Measurements from ENCODE around the gene NDNF.

Gene NDNF

DNA sequence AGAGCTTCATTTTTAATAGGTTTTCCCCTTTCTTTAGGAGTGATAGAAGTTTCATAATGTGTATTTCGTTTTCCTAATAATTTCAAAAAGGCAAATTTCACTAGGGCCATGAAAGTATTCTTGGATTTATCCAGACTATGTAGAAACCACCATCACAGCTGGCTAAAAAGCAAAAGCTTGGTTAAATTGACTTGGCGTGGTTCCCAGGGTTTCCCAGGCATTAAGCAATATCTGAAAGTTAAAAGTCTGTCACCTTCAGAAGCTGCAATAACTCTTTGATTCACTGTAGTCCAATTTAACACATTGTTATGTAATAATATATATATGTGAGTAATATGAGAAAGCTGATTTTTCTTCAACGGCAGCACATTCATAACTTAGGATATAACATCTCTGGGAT is 38.3 kb downstream of the NDNF start:
- DNase-seq (ENCODE audit: insufficient read length, low spot score) (no peak), FAIRE-seq (no peak)
- TF ChIP-seq TAF1 (IDR thresholded peaks at IDR 0.05; ENCODE audit: low read depth, low read length) (no peak), PAX5 (IDR thresholded peaks at IDR 0.05; ENCODE audit: insufficient read depth, low read length, severe bottlenecking) (no peak), POU2F2 (IDR thresholded peaks at IDR 0.05; ENCODE audit: low read depth, low read length) (no peak), SPI1 (IDR thresholded peaks at IDR 0.05; ENCODE audit: low read depth, low read length) (no peak), POLR2A (IDR thresholded peaks at IDR 0.05; ENCODE audit: low read depth, low read length) (no peak), POLR2AphosphoS5 (IDR thresholded peaks at IDR 0.05; ENCODE audit: low read depth, low read length) (no peak)

DNA sequence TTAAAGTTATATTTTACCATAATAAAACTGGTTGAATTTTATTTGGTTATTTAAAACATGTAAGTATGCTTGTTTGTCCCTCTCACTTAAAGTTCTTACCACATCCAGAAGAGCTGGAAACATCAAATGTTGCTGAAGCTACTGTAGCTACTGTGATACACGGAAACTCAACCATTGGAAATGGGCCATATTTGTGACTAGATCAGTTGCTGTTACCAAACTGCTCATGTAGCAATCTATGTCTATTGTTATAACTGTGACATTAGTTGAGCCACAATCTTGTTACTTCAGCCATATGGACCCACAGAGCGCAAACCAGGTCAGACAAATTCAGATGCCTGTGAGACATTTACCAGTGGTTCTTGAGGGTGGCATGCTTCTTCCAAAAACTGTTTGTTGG is 41.6 kb downstream of the NDNF start:
- no peak for TF ChIP-seq POLR2A (IDR thresholded peaks at IDR 0.05; ENCODE audit: low read depth, low read length)
- TF ChIP-seq PAX5 (IDR thresholded peaks at IDR 0.05; ENCODE audit: insufficient read depth, low read length, severe bottlenecking), result no peak
- TF ChIP-seq SPI1 (IDR thresholded peaks at IDR 0.05; ENCODE audit: low read depth, low read length), result no peak
- TF ChIP-seq POLR2AphosphoS5 (IDR thresholded peaks at IDR 0.05; ENCODE audit: low read depth, low read length), result no peak
- TF ChIP-seq POU2F2 (IDR thresholded peaks at IDR 0.05; ENCODE audit: low read depth, low read length), result no peak
- no peak for TF ChIP-seq TAF1 (IDR thresholded peaks at IDR 0.05; ENCODE audit: low read depth, low read length)
- FAIRE-seq (no peak), DNase-seq (ENCODE audit: insufficient read length, low spot score) (no peak)

DNA sequence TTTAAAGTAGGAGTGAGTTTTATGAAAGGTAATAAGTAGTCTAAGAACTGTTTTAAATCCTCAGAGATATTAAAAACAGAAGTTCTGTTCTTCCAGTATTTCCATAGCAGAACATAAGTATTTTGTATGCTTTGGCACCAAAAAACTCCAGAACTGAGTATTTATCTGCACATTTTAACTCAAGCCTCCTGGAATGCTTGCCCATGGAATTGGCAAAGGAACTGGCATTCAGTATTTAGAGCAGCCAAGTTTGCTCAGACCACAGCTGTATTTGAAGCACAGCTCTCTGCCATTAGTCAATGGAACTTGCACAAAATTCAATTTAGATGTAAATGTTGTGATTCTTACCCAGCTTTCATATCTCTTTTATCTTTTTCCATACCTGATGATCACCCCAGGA is 42.2 kb downstream of the NDNF start:
- TF ChIP-seq POU2F2 (IDR thresholded peaks at IDR 0.05; ENCODE audit: low read depth, low read length) (no peak), POLR2AphosphoS5 (IDR thresholded peaks at IDR 0.05; ENCODE audit: low read depth, low read length) (no peak), TAF1 (IDR thresholded peaks at IDR 0.05; ENCODE audit: low read depth, low read length) (no peak), POLR2A (IDR thresholded peaks at IDR 0.05; ENCODE audit: low read depth, low read length) (no peak), SPI1 (IDR thresholded peaks at IDR 0.05; ENCODE audit: low read depth, low read length) (no peak), PAX5 (IDR thresholded peaks at IDR 0.05; ENCODE audit: insufficient read depth, low read length, severe bottlenecking) (no peak)
- FAIRE-seq (no peak), DNase-seq (ENCODE audit: insufficient read length, low spot score) (no peak)

DNA sequence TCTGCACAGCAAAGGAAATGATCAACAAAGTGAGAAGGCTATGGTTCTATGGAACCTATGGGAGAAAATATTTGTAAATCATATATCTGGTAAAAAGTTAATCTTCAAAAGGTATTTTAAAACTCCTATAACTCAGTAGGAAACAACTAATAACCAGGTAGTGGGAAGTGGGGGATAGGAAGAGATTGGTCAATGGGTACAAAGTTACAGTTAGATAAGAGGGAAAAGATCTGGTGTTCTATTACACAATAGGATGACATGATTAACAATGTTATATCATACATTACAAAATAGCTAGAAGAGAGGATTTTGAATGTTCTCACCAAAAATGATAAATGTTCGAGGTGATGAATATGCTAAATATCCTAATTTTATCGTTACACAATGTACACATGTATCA is 46.3 kb downstream of the NDNF start:
- no peak for TF ChIP-seq SPI1 (IDR thresholded peaks at IDR 0.05; ENCODE audit: low read depth, low read length)
- no peak for TF ChIP-seq PAX5 (IDR thresholded peaks at IDR 0.05; ENCODE audit: insufficient read depth, low read length, severe bottlenecking)
- no peak for TF ChIP-seq POLR2A (IDR thresholded peaks at IDR 0.05; ENCODE audit: low read depth, low read length)
- TF ChIP-seq TAF1 (IDR thresholded peaks at IDR 0.05; ENCODE audit: low read depth, low read length), result no peak
- TF ChIP-seq POLR2AphosphoS5 (IDR thresholded peaks at IDR 0.05; ENCODE audit: low read depth, low read length), result no peak
- no peak for TF ChIP-seq POU2F2 (IDR thresholded peaks at IDR 0.05; ENCODE audit: low read depth, low read length)
- DNase-seq (ENCODE audit: insufficient read length, low spot score) (no peak), FAIRE-seq (no peak)

DNA sequence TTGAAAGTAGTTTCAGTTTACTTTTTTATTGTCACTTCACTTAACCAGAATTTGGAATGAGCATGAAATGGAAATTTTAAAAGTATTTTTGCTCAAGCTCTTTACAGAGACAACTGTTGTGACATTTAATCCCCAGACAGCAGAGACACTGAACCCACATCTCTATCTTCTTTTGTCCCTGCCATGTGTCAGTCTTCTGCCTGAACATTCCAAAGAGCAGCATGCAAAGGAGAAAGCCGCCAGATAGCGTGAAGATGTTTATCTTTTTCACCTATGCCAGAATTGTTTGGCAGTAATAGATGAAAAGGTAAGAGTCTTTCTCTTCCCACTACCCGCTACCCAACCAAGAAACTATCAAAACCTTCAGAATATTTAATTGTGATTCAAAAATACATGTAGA is 46.8 kb downstream of the NDNF start:
- TF ChIP-seq PAX5 (IDR thresholded peaks at IDR 0.05; ENCODE audit: insufficient read depth, low read length, severe bottlenecking) (no peak), POLR2A (IDR thresholded peaks at IDR 0.05; ENCODE audit: low read depth, low read length) (no peak), POU2F2 (IDR thresholded peaks at IDR 0.05; ENCODE audit: low read depth, low read length) (no peak), POLR2AphosphoS5 (IDR thresholded peaks at IDR 0.05; ENCODE audit: low read depth, low read length) (no peak), SPI1 (IDR thresholded peaks at IDR 0.05; ENCODE audit: low read depth, low read length) (no peak), TAF1 (IDR thresholded peaks at IDR 0.05; ENCODE audit: low read depth, low read length) (no peak)
- DNase-seq (ENCODE audit: insufficient read length, low spot score) (no peak), FAIRE-seq (no peak)

DNA sequence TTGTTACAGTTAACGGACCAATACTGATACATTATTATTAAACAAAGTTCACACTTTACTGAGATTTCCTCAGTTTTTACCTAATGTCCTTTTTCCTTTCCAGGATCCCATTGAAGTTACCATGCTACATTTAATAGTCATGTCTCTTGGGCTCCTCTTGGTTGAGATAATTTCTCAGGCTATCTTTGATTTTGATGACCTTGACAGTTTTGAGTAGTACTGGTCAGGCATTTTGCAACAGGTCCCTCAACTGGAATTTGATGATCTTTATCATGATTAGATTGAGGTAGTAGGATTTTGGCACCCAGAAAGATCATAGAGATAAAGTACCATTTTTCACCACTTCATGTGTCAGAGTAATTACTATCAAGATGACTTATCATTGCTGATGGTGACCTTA is 53.8 kb downstream of the NDNF start:
- FAIRE-seq (no peak), DNase-seq (ENCODE audit: insufficient read length, low spot score) (no peak)
- no peak for TF ChIP-seq PAX5 (IDR thresholded peaks at IDR 0.05; ENCODE audit: insufficient read depth, low read length, severe bottlenecking)
- no peak for TF ChIP-seq POLR2AphosphoS5 (IDR thresholded peaks at IDR 0.05; ENCODE audit: low read depth, low read length)
- TF ChIP-seq POLR2A (IDR thresholded peaks at IDR 0.05; ENCODE audit: low read depth, low read length), result no peak
- no peak for TF ChIP-seq SPI1 (IDR thresholded peaks at IDR 0.05; ENCODE audit: low read depth, low read length)
- no peak for TF ChIP-seq TAF1 (IDR thresholded peaks at IDR 0.05; ENCODE audit: low read depth, low read length)
- TF ChIP-seq POU2F2 (IDR thresholded peaks at IDR 0.05; ENCODE audit: low read depth, low read length), result no peak

DNA sequence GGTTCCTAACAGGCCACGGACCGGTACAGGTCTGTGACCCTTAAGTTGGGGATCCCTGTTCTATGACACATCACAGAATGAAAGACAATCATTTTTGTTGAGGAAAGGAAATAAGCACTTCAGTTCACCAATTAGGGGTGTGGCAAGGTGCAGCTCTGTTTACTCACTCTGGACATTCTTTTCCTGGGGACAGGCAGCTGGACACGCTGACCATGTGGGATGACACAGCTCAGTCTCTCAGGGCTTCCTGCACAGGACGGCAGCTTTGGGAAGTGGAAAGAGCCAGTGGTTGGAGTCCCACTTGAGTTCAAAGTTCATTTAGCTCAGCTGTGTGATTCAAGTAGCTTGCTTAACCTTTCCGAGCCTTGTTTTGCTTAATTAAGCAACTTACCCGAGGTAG is 55.7 kb downstream of the NDNF start:
- FAIRE-seq (no peak), DNase-seq (ENCODE audit: insufficient read length, low spot score) (no peak)

DNA sequence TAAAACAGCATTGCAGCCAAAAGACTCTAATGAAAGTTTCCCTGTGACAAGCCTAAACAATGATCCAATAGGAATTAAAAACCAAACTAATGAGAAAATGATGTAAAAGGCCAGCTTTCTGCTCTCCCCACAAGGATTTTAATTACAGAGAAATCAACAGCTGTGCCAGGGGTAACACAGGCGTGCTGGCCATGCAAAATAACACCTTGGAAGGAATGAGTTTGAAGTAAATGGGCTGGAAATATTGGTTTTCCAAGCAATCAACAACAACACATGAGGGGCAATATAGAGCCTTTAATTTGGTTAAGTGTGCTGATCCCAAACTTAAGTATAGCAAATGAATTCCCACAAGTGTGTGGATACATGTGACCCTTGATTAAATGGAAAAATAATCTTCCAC is 56.9 kb downstream of the NDNF start:
- FAIRE-seq, result no peak
- no peak for DNase-seq (ENCODE audit: insufficient read length, low spot score)
- TF ChIP-seq POLR2AphosphoS5 (IDR thresholded peaks at IDR 0.05; ENCODE audit: low read depth, low read length) (no peak), PAX5 (IDR thresholded peaks at IDR 0.05; ENCODE audit: insufficient read depth, low read length, severe bottlenecking) (no peak), POU2F2 (IDR thresholded peaks at IDR 0.05; ENCODE audit: low read depth, low read length) (no peak)

More for the DNA sequence above, 55.7 kb downstream of the NDNF start:
- TF ChIP-seq PAX5 (IDR thresholded peaks at IDR 0.05; ENCODE audit: insufficient read depth, low read length, severe bottlenecking) (no peak), POLR2A (IDR thresholded peaks at IDR 0.05; ENCODE audit: low read depth, low read length) (no peak), POLR2AphosphoS5 (IDR thresholded peaks at IDR 0.05; ENCODE audit: low read depth, low read length) (no peak), SPI1 (IDR thresholded peaks at IDR 0.05; ENCODE audit: low read depth, low read length) (no peak), POU2F2 (IDR thresholded peaks at IDR 0.05; ENCODE audit: low read depth, low read length) (no peak), TAF1 (IDR thresholded peaks at IDR 0.05; ENCODE audit: low read depth, low read length) (no peak)

DNA sequence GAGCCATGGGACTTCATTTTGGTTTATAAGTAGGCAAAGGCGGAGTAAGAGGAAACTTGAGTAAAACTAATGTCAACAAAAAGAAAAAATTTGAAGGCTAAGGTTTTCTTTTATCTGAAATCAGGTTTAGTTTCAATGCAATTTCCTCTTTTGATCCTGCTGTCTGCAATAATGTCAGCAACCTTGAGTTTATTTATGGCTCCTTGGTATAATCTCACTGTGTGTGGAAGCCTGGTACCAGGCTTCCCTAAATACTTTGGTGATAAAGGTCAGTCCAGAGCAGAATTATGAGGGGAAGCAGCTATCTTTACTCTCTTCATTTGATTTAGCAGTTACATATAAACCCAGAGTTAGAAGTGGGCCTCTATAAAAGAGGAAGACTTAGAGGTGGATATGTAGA is 57.8 kb downstream of the NDNF start:
- FAIRE-seq (no peak), DNase-seq (ENCODE audit: insufficient read length, low spot score) (no peak)
- no peak for TF ChIP-seq SPI1 (IDR thresholded peaks at IDR 0.05; ENCODE audit: low read depth, low read length)
- TF ChIP-seq TAF1 (IDR thresholded peaks at IDR 0.05; ENCODE audit: low read depth, low read length), result no peak
- no peak for TF ChIP-seq POLR2A (IDR thresholded peaks at IDR 0.05; ENCODE audit: low read depth, low read length)
- no peak for TF ChIP-seq POU2F2 (IDR thresholded peaks at IDR 0.05; ENCODE audit: low read depth, low read length)
- no peak for TF ChIP-seq PAX5 (IDR thresholded peaks at IDR 0.05; ENCODE audit: insufficient read depth, low read length, severe bottlenecking)
- no peak for TF ChIP-seq POLR2AphosphoS5 (IDR thresholded peaks at IDR 0.05; ENCODE audit: low read depth, low read length)

DNA sequence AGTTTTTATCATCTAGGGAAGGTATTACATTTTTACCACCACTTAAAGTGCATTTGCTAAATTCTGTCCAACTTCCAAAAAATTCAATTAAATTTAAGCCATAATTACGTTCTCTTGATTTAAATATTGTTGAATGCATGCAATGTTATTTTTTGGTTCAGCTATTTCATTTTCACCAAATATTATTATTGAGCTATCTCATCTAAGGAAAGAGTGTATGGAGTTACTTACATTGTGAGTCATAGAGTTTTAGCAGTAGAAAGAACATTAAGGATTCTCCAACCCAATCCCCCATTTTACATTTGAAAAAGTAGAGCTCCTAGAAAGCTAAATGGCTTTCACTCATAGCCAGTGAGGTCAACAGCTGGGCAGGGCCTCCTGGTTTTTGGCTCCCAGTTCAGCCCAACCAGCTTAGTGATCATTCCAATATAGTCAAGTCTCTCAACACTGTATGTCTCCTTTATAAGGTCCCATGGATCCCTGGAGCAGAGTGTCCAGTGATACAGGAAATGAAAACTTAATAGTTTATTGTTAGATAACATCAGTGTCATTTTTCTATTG is 60.5 kb downstream of the NDNF start:
- no peak for DNase-seq (ENCODE audit: insufficient read length, low spot score)
- FAIRE-seq, result no peak
- TF ChIP-seq TAF1 (IDR thresholded peaks at IDR 0.05; ENCODE audit: low read depth, low read length) (no peak), POLR2A (IDR thresholded peaks at IDR 0.05; ENCODE audit: low read depth, low read length) (no peak), POU2F2 (IDR thresholded peaks at IDR 0.05; ENCODE audit: low read depth, low read length) (no peak), POLR2AphosphoS5 (IDR thresholded peaks at IDR 0.05; ENCODE audit: low read depth, low read length) (no peak), PAX5 (IDR thresholded peaks at IDR 0.05; ENCODE audit: insufficient read depth, low read length, severe bottlenecking) (no peak), SPI1 (IDR thresholded peaks at IDR 0.05; ENCODE audit: low read depth, low read length) (no peak)

Measured in GM12891 (cell line).